HCT116 (cell line): ENCODE measurements around the gene CDKAL1.

ENCODE experiments used
- EZH2 ChIP-seq: fragments of 200-600 bp; sonication (generic); IDR thresholded peaks from 2 replicates; pipeline ENCODE4 v1.6.1; 2017; ENCODE audit warnings: antibody characterized with exemption, mixed run types
- POLR2A ChIP-seq: IDR thresholded peaks from 2 replicates; pipeline ENCODE4 v1.7.0; 2011; ENCODE audit warnings: borderline replicate concordance; ENCODE audit not compliant: insufficient read depth, insufficient read length; ENCODE audit errors: extremely low read depth
- SRF ChIP-seq: IDR thresholded peaks from 2 replicates; pipeline ENCODE4 v1.6.1; 2012; ENCODE audit warnings: low read depth

DNA sequence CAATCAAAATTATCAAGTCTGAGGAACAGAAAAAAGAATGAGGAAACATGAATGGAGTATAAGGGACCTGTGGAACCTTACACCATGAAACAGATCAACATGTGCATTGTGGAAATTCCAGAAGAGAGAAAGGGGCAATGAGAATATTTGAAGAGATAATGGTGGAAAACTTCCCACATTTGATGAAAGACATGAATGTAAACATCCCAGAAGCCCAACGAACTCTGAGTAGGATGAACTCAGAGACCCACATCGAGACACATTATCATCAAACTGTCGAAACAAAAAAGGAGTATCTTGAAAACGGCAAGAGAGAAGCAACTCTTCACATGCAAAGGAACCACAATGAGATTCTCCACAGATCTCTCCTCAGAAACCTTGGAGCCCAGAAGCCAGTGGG, 371.1 kb downstream of the CDKAL1 start:
- TF ChIP-seq POLR2A: no peak
- no peak for TF ChIP-seq SRF
- no peak for TF ChIP-seq EZH2
